Activated CD4-positive, CD25-positive, alpha-beta regulatory T cell treated with anti-CD3 and anti-CD28 coated beads, Interleukin-2, amount 50 U/mL, for 16 hours (primary cell): Measurements from ENCODE around the gene MED17.

Experiments
- DNase-seq: peaks from one replicate; pipeline ENCODE4 v3.0.0-alpha.2; 2020; ENCODE audit warnings: low read depth, low spot score

The MED17 gene

GRCh38 chr11:93849751-93850593 lies 65.9 kb downstream of the MED17 start:
- DNase-seq: no peak

GRCh38 chr11:93850594-93851018 lies 66.5 kb downstream of the MED17 start, which contains the start of gene VSTM5:
Gene VSTM5 (minus strand): TSS chr11:93850618. CDS start chr11:93850502, 116 bp downstream.
- no peak for DNase-seq

GRCh38 chr11:93852242-93852641 lies 68.2 kb downstream of the MED17 start:
- no peak for DNase-seq

- no peak for DNase-seq
Observed at GRCh38 chr11:93857413-93858120, 73.5 kb downstream of the MED17 start.

DNA sequence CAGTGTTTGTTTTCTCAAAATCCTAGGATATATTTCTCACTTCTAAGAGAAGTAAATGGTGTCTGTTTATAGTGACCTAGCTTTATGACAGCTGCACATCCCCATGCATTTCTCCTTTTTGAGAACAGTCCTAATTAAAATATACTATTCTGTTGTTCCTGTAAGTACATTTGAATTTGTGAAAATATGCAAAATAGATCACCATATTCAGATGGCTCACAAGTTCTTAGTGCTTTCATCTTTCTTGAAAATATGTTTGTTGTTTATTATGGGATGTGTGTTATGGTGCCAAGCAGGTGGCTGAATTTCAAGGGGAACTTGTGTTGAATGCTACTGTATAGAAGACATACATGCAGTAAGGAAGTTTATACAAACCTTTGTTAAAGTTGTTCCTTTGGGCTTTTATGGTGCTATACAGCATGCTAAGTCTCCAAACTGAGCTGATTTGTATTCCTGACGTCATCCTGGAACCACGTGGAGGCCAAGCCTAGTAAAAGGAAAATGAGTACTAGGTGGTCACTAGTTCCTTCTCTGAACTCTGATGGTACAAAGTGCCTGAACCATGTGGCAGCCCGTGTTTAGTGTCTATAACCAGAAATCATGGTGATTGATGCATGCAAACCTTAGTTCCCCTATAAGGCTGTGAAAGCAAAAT lies 74.2 kb downstream of the MED17 start:
- no peak for DNase-seq

- no peak for DNase-seq
Observed at GRCh38 chr11:93861808-93862207, 77.7 kb downstream of the MED17 start.
